ENCODE measurements around the gene LRP4. TPM values are rescaled to one million over a fixed set of nuclear protein-coding genes. Genes with fewer than 3 reads are reported as not detected.

Gene LRP4
- polyA plus RNA-seq, 2 donors: 2.6 to 8.2 TPM

DNA sequence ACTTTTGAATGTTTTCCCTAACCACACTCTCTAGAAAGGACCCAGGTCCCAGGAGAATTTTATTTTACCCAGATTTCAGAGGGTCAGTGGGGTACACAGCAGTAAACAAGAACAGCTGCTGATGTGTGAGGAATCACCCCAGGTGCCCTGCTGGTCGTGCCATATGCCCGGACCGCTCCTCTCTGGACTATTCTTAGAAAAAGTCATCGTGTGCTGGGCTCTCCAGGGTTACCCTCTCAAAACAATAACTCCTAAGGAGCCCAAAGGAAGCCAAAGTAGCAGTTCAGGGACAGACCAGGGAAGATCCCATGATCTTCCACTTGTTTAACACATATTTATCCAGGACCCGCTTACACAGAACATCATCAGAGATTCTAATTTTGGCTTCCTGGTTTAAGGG lies 29.7 kb downstream of the LRP4 start:
- 83 to 84% methylated on average over 5 of the region's 5 CpGs for WGBS, 2 donors
- no peak overlapping the region for H3K4me3 ChIP-seq (ENCODE audit: low read depth in 1 of 2, low read length in 2 of 2)
- H3K27me3 ChIP-seq (ENCODE audit: control insufficient read depth in 1 of 2, insufficient read depth in 2 of 2, low read length in 2 of 2): no peaks in the 10 kb centered on the region
- H3K27ac ChIP-seq (ENCODE audit: low read depth in 2 of 2, low read length in 1 of 2): no peak overlapping the region
- no peaks in the 10 kb centered on the region for H3K4me1 ChIP-seq (ENCODE audit: control insufficient read depth in 2 of 2, insufficient read depth in 2 of 2, low read length in 1 of 2)
- no peaks in the 10 kb centered on the region for H3K36me3 ChIP-seq (ENCODE audit: control insufficient read depth in 2 of 2, insufficient read depth in 2 of 2, low read length in 1 of 2)
- no peaks in the 10 kb centered on the region for H3K9me3 ChIP-seq (ENCODE audit: control insufficient read depth in 2 of 2, insufficient read depth in 1 of 2, low read depth in 1 of 2, low read length in 1 of 2)

DNA sequence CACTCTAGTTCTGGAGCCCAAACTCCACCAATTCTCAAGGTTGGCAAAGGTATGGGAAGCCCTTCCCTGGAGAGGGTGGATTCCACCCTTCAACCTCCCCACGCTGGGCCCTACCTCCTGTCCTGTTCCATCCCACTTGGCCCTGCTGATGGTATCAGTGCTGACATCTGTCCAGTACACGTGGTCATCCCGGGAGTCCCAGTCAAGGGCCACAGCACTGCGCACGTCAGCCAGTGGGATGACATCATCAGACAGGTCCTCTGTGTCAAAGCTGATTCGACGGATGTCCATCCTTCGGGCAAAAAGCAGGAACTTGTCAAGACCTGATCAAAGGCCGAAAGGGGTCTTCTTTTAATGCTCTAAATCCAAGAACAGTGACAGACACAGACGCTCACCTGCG lies 32.1 kb downstream of the LRP4 start:
- no peaks in the 10 kb centered on the region for H3K27me3 ChIP-seq (ENCODE audit: control insufficient read depth in 1 of 2, insufficient read depth in 2 of 2, low read length in 2 of 2)
- no peaks in the 10 kb centered on the region for H3K36me3 ChIP-seq (ENCODE audit: control insufficient read depth in 2 of 2, insufficient read depth in 2 of 2, low read length in 1 of 2)
- H3K4me3 ChIP-seq (ENCODE audit: low read depth in 1 of 2, low read length in 2 of 2): no peak overlapping the region
- H3K27ac ChIP-seq (ENCODE audit: low read depth in 2 of 2, low read length in 1 of 2): no peak overlapping the region
- 89 to 92% methylated on average over 11 of the region's 11 CpGs for WGBS, 2 donors
- H3K4me1 ChIP-seq (ENCODE audit: control insufficient read depth in 2 of 2, insufficient read depth in 2 of 2, low read length in 1 of 2): no peaks in the 10 kb centered on the region
- no peaks in the 10 kb centered on the region for H3K9me3 ChIP-seq (ENCODE audit: control insufficient read depth in 2 of 2, insufficient read depth in 1 of 2, low read depth in 1 of 2, low read length in 1 of 2)

DNA sequence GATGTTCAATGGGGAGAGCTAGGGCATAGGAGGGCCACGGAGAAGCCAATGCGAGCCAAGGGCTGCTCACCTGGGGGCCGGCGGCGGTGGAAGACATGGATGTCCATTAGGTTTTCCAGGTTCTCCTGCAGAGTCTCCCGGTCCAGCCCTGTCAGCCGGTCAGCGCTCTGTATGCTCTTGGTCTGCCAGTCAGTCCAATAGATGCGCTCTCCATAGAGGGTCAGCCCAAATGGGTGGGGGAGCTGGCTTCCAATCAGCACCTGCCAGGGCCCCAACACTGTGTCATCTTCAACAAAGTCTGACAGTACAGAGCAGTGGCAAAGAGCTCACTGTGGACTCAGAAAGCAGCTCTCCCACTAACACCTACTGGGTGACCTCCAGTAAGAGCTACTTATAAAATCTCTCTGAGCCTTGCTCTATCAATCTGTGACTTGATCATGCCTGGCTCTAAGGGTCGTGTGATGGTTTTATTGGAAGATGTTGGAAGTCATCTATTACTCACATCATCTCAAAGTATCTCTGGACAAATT lies 39.2 kb downstream of the LRP4 start:
- H3K36me3 ChIP-seq (ENCODE audit: control insufficient read depth in 2 of 2, insufficient read depth in 2 of 2, low read length in 1 of 2): peaks cover 7 to 13% of the 10 kb centered on the region in 2 donors
- H3K27ac ChIP-seq (ENCODE audit: low read depth in 2 of 2, low read length in 1 of 2): no peak overlapping the region
- WGBS, 2 donors: 94 to 95% methylated on average over 10 of the region's 10 CpGs

DNA sequence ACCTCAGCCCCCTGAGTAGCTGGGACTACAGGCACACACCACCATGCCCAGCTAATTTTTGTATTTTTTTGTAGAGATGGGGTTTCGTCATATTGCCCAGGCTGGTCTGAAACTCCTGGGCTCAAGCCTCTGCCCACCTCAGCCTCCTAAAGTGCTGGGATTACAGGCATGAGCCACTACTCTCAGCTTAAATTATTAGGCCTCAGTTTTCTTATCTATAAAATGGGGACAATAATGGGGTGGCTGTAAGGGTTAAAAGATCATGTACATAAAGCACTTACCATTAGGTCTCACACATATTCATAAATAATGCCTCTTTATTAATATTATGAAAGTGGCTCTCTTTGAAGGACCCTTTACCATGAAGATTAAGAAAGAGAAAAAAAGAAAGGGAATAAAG lies 40.8 kb downstream of the LRP4 start:
- no peaks in the 10 kb centered on the region for H3K27me3 ChIP-seq (ENCODE audit: control insufficient read depth in 1 of 2, insufficient read depth in 2 of 2, low read length in 2 of 2)
- peaks cover 7 to 24% of the 10 kb centered on the region in 2 donors for H3K36me3 ChIP-seq (ENCODE audit: control insufficient read depth in 2 of 2, insufficient read depth in 2 of 2, low read length in 1 of 2)
- no peak overlapping the region for H3K27ac ChIP-seq (ENCODE audit: low read depth in 2 of 2, low read length in 1 of 2)
- 95 to 96% methylated on average over 1 of the region's 1 CpG for WGBS, 2 donors
- no peaks in the 10 kb centered on the region for H3K4me1 ChIP-seq (ENCODE audit: control insufficient read depth in 2 of 2, insufficient read depth in 2 of 2, low read length in 1 of 2)
- no peaks in the 10 kb centered on the region for H3K9me3 ChIP-seq (ENCODE audit: control insufficient read depth in 2 of 2, insufficient read depth in 1 of 2, low read depth in 1 of 2, low read length in 1 of 2)
- no peak overlapping the region for H3K4me3 ChIP-seq (ENCODE audit: low read depth in 1 of 2, low read length in 2 of 2)

More for the DNA sequence above, 39.2 kb downstream of the LRP4 start:
- H3K9me3 ChIP-seq (ENCODE audit: control insufficient read depth in 2 of 2, insufficient read depth in 1 of 2, low read depth in 1 of 2, low read length in 1 of 2): no peaks in the 10 kb centered on the region
- H3K4me3 ChIP-seq (ENCODE audit: low read depth in 1 of 2, low read length in 2 of 2): no peak overlapping the region
- no peaks in the 10 kb centered on the region for H3K27me3 ChIP-seq (ENCODE audit: control insufficient read depth in 1 of 2, insufficient read depth in 2 of 2, low read length in 2 of 2)
- no peaks in the 10 kb centered on the region for H3K4me1 ChIP-seq (ENCODE audit: control insufficient read depth in 2 of 2, insufficient read depth in 2 of 2, low read length in 1 of 2)

DNA sequence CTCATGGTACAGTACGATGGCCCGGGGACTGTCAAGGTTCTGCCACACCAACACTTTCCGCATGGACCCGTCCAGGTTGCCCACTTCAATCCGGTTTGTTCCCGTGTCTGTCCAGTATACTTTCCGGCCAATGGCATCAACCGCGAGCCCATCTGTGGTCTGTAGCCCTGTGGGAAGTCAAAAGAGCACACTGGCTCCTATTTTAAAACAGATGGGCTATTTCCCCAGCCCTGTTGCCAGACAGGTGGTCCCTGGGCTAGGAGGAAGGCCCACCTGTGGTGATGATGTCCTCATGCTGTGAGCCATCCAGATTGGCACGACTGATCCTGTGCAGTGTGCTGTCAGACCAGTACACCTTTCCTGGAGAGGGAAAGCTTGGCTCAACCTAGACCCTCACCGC lies 41.9 kb downstream of the LRP4 start:
- Histone ChIP-seq H3K27me3 (ENCODE audit: control insufficient read depth in 1 of 2, insufficient read depth in 2 of 2, low read length in 2 of 2) (no peaks in the 10 kb centered on the region), H3K4me3 (ENCODE audit: low read depth in 1 of 2, low read length in 2 of 2) (no peak overlapping the region), H3K27ac (ENCODE audit: low read depth in 2 of 2, low read length in 1 of 2) (no peak overlapping the region), H3K4me1 (ENCODE audit: control insufficient read depth in 2 of 2, insufficient read depth in 2 of 2, low read length in 1 of 2) (no peaks in the 10 kb centered on the region), H3K36me3 (ENCODE audit: control insufficient read depth in 2 of 2, insufficient read depth in 2 of 2, low read length in 1 of 2) (peaks cover 7 to 26% of the 10 kb centered on the region in 2 donors), H3K9me3 (ENCODE audit: control insufficient read depth in 2 of 2, insufficient read depth in 1 of 2, low read depth in 1 of 2, low read length in 1 of 2) (no peaks in the 10 kb centered on the region)
- 91% methylated on average over 11 of the region's 11 CpGs for WGBS, 2 donors

DNA sequence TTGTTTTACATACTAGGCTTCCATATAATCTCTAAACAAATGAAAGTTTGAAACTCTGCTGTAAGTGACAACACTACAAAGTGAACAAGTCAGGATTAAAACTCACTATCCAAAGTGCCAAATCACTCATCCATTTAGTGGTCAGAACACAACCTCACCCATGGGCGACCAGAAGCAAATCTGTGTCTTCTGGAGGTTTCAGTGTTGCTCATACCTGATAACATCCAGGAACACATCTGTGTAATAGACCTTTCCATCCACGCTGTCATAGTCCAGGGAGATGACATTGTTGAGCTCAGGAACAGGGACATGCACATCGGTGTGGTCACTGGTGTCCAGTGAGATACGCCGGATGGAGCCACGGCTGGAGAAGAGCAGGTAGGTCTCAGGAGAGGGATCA lies 43.8 kb downstream of the LRP4 start:
- Histone ChIP-seq H3K4me1 (ENCODE audit: control insufficient read depth in 2 of 2, insufficient read depth in 2 of 2, low read length in 1 of 2) (no peaks in the 10 kb centered on the region), H3K4me3 (ENCODE audit: low read depth in 1 of 2, low read length in 2 of 2) (no peak overlapping the region), H3K36me3 (ENCODE audit: control insufficient read depth in 2 of 2, insufficient read depth in 2 of 2, low read length in 1 of 2) (peaks cover 7 to 26% of the 10 kb centered on the region in 2 donors), H3K9me3 (ENCODE audit: control insufficient read depth in 2 of 2, insufficient read depth in 1 of 2, low read depth in 1 of 2, low read length in 1 of 2) (no peaks in the 10 kb centered on the region), H3K27me3 (ENCODE audit: control insufficient read depth in 1 of 2, insufficient read depth in 2 of 2, low read length in 2 of 2) (no peaks in the 10 kb centered on the region), H3K27ac (ENCODE audit: low read depth in 2 of 2, low read length in 1 of 2) (no peak overlapping the region)
- WGBS, 2 donors: 91 to 95% methylated on average over 6 of the region's 6 CpGs

DNA sequence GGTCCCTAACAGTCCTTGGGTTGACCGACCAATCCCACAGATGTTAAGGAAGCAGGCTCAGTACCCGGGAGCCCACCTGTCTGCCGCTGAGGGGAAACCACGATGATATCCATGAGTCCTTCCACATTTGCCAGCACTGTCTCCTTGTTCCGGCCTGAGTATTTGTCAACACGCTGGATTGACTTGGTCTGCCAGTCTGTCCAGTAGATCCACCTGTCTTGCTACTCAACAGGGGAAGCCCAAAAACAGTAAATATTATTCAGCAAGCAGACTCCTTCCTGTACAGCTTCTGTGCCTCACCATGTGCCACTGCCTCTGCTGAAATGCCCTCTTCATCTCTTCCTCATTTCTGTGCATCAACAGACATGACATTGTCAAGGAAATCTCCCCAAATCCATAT lies 49.4 kb downstream of the LRP4 start:
- Histone ChIP-seq H3K36me3 (ENCODE audit: control insufficient read depth in 2 of 2, insufficient read depth in 2 of 2, low read length in 1 of 2) (peaks cover 0 to 15% of the 10 kb centered on the region in 2 donors), H3K9me3 (ENCODE audit: control insufficient read depth in 2 of 2, insufficient read depth in 1 of 2, low read depth in 1 of 2, low read length in 1 of 2) (no peaks in the 10 kb centered on the region), H3K4me1 (ENCODE audit: control insufficient read depth in 2 of 2, insufficient read depth in 2 of 2, low read length in 1 of 2) (no peaks in the 10 kb centered on the region), H3K27me3 (ENCODE audit: control insufficient read depth in 1 of 2, insufficient read depth in 2 of 2, low read length in 2 of 2) (no peaks in the 10 kb centered on the region), H3K27ac (ENCODE audit: low read depth in 2 of 2, low read length in 1 of 2) (no peak overlapping the region), H3K4me3 (ENCODE audit: low read depth in 1 of 2, low read length in 2 of 2) (no peak overlapping the region)
- WGBS, 2 donors: 86 to 88% methylated on average over 6 of the region's 6 CpGs

DNA sequence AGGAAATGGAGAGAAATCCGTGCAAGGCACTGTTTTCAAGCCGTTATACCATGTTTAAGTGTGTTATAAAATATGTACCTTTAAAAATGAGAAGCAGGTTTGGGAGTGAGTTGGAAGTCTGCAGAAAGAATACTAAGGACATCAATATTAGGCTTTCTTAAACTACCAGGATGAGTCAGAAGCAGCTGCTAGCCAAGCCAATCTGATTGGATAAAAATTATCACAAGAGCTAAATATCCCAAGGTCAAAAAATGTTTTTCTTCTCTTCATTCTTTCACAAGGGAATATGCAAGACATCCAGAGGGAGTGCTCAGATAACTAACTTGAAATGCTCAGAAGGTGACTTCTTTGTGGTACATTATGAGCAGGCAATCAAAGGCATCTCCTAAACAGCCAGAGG lies 53.0 kb downstream of the LRP4 start:
- Histone ChIP-seq H3K36me3 (ENCODE audit: control insufficient read depth in 2 of 2, insufficient read depth in 2 of 2, low read length in 1 of 2) (peaks cover 0 to 2% of the 10 kb centered on the region in 2 donors), H3K9me3 (ENCODE audit: control insufficient read depth in 2 of 2, insufficient read depth in 1 of 2, low read depth in 1 of 2, low read length in 1 of 2) (no peaks in the 10 kb centered on the region), H3K27me3 (ENCODE audit: control insufficient read depth in 1 of 2, insufficient read depth in 2 of 2, low read length in 2 of 2) (no peaks in the 10 kb centered on the region), H3K4me1 (ENCODE audit: control insufficient read depth in 2 of 2, insufficient read depth in 2 of 2, low read length in 1 of 2) (no peaks in the 10 kb centered on the region), H3K27ac (ENCODE audit: low read depth in 2 of 2, low read length in 1 of 2) (no peak overlapping the region), H3K4me3 (ENCODE audit: low read depth in 1 of 2, low read length in 2 of 2) (no peak overlapping the region)
- WGBS, 2 donors: 77 to 80% methylated on average over 2 of the region's 2 CpGs

DNA sequence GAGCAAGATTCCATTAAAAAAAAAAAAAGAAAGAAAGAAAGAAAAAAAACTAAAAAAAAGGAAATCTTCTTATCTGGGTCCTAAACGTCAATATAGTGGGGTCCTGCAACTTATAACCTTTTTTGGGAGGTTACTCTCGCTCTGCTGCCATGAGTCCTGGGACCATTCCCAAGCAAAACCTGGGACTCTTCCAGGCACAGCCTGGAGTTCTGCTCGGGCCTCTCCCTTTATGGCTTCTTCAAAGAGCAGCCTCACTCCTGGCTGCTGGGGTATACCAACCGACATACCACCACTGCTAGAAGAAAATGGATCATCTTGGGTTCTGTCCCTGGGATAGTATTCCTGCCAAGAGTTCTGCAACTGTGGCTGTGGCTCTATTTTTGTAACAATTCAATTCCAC lies 58.1 kb downstream of the LRP4 start:
- no peaks in the 10 kb centered on the region for H3K9me3 ChIP-seq (ENCODE audit: control insufficient read depth in 2 of 2, insufficient read depth in 1 of 2, low read depth in 1 of 2, low read length in 1 of 2)
- H3K27ac ChIP-seq (ENCODE audit: low read depth in 2 of 2, low read length in 1 of 2): no peak overlapping the region
- peaks cover 0 to 6% of the 10 kb centered on the region in 2 donors for H3K36me3 ChIP-seq (ENCODE audit: control insufficient read depth in 2 of 2, insufficient read depth in 2 of 2, low read length in 1 of 2)
- no peaks in the 10 kb centered on the region for H3K4me1 ChIP-seq (ENCODE audit: control insufficient read depth in 2 of 2, insufficient read depth in 2 of 2, low read length in 1 of 2)
- no peaks in the 10 kb centered on the region for H3K27me3 ChIP-seq (ENCODE audit: control insufficient read depth in 1 of 2, insufficient read depth in 2 of 2, low read length in 2 of 2)
- no peak overlapping the region for H3K4me3 ChIP-seq (ENCODE audit: low read depth in 1 of 2, low read length in 2 of 2)
- 75 to 77% methylated on average over 4 of the region's 4 CpGs for WGBS, 2 donors

DNA sequence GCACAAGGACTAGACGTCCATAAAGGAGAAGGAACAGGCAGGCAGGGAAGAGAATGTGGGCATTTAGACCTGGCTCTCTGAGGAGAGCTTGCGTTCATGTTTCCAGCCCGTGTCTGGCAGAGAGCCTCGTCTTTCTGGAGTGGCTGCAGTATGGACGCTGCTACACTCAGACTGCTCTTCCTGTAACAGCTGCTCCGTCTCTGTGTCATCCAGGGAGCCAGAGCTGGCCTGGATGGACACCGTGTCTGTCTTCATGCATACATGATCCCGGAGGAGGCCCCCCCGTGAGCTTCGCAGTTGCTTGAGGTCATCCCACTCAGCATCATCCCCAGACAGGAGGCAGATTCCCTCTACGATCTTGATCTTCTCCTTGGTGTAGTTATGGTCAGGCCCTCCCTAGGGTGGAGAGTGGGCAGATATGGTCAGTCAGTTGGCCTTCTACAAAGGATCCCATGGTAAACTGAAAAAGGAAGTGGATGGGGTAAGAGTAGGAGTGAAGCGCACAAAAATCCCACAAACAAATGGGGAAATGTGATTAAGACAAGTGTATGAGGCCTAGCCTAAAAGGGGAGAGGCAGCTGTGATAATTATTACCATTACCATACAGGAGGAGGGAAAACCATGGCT lies 59.3 kb downstream of the LRP4 start:
- Histone ChIP-seq H3K27ac (ENCODE audit: low read depth in 2 of 2, low read length in 1 of 2) (no peak overlapping the region), H3K4me3 (ENCODE audit: low read depth in 1 of 2, low read length in 2 of 2) (no peak overlapping the region), H3K27me3 (ENCODE audit: control insufficient read depth in 1 of 2, insufficient read depth in 2 of 2, low read length in 2 of 2) (no peaks in the 10 kb centered on the region), H3K4me1 (ENCODE audit: control insufficient read depth in 2 of 2, insufficient read depth in 2 of 2, low read length in 1 of 2) (no peaks in the 10 kb centered on the region), H3K36me3 (ENCODE audit: control insufficient read depth in 2 of 2, insufficient read depth in 2 of 2, low read length in 1 of 2) (peaks cover 0 to 4% of the 10 kb centered on the region in 2 donors), H3K9me3 (ENCODE audit: control insufficient read depth in 2 of 2, insufficient read depth in 1 of 2, low read depth in 1 of 2, low read length in 1 of 2) (no peaks in the 10 kb centered on the region)
- 84 to 85% methylated on average over 12 of the region's 12 CpGs for WGBS, 2 donors
